GM20431 (cell line): ENCODE results near the gene CCDC141.

Experiments used
- in situ Hi-C: fragments of 300-500 bp; cut with MseI, MboI; formaldehyde crosslinking; loops from one replicate; pipeline ENCODE4 v1.15.0; 2020; ENCODE audit warnings: low sequenced_read_pairs; ENCODE audit not compliant: unreplicated experiment

The CCDC141 gene

GRCh38 chr2:178806543-178806942, 243.4 kb downstream of the CCDC141 start:
- in situ Hi-C loops: no loop called here

- in situ Hi-C loops: no loop called here
These were observed 244.5 kb downstream of the CCDC141 start for GRCh38 chr2:178805457-178805856.

- in situ Hi-C loops: no loop called here
These were observed 245.1 kb downstream of the CCDC141 start for GRCh38 chr2:178804791-178805190.

DNA sequence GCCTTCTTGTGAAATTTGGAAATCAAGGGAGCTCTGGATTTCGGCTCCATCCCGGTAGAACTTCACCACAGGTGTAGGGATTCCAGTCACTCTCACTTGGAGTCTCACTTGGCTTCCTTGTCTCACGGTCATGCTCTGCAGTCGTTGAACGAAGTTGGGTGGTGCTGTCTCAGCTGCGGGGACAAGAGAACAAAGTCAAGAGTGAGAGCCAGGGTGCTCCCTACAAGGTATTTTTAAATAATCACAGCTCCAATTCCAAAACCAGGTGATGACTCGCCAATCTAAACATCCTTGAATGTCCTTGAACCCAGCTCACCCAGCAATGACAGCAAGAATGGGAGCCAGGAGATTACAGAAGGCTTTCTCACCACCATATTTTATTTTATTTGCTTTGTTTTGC, 249.4 kb downstream of the CCDC141 start:
- in situ Hi-C loops: no loop called here

DNA sequence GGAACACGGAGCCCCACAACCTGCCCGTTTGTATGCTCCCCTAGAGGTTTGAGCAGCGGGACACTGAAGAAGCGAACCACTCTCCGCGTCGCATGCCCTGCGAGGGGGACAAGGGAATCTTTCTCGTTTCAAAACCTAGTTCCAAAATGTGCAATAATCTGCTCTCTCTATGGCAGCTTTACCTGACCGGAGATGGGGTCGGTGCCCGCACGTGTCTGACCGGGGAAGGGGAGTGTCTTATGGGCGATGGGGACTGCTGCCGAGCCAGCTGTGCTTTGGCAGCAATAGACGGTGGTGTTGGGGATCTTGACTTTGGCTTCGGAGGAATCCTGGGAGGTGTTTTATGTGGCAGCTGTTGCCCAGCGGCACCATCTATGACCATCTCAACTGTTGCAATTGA, 250.6 kb downstream of the CCDC141 start:
- in situ Hi-C loops: loop anchor here (25.0 kb wide), 1 partner anchor 638 kb away; no protein-coding TSS in a partner anchor

DNA sequence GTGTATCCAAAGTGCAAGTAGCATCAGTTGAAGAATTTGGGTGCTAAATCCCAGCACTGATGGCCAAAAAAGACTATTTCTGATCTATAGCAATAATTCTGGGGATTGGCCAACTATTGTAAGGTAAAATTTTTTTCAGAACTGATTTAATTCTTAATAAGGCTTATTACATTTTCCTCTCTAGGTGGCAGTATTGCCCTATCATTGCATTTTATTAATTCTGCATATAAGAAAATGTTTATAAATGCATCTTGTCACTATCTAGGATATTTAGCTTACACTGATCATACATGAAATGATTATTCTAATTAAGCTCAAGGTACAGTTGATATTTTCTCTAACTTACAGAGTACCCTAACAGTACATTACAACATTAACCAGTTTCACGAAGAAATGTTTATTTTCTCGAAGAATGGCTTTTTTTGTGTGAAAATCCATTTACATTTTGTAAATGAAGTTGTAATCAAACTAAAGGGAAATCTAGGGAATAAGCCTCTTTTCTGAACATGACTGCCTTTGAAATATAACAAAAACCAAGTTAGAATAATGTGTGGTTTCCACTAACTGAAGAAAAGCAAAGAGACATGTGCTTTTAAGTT, 253.8 kb downstream of the CCDC141 start:
- in situ Hi-C loops: loop anchor here (25.0 kb wide), 1 partner anchor 641 kb away; no protein-coding TSS in a partner anchor

DNA sequence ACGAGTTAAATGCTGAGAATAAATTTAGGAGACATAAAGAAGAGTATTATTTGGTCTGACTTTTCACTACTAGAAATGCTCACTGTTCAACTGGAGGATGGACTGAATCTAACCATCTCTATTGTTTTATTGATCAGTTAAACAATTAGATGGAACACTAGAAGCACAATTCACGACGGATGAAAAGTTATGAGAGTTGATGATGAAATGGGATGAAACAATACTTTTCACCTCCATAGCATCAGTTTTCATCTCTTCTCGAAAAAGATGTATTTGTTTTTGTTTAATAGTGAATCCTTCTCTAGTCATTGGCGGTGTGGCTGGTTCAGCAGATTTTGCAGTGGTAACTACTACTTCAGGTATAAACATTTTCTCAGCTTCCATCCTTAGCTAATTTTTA, 262.0 kb downstream of the CCDC141 start:
- in situ Hi-C loops: loop anchor here (25.0 kb wide), 1 partner anchor 649 kb away; no protein-coding TSS in a partner anchor

DNA sequence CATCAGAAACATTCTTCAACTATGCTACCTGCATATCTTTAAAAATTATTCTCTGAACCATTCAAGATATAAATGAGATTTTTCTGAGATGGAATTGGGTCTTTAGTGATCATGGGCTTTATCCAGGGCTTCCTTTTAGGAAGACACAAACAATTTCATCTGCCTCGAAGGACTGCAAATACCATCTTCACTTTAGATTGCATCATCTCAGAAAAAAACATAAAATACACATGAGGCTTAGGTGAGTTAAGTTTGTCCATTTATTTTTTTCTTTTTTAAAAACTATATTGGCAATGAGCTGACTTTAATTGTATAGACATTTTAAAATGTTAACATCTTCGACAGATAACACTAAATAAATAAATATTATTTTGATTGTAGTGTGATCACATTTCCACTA, 262.8 kb downstream of the CCDC141 start:
- in situ Hi-C loops: loop anchor here (25.0 kb wide), 1 partner anchor 650 kb away; no protein-coding TSS in a partner anchor

DNA sequence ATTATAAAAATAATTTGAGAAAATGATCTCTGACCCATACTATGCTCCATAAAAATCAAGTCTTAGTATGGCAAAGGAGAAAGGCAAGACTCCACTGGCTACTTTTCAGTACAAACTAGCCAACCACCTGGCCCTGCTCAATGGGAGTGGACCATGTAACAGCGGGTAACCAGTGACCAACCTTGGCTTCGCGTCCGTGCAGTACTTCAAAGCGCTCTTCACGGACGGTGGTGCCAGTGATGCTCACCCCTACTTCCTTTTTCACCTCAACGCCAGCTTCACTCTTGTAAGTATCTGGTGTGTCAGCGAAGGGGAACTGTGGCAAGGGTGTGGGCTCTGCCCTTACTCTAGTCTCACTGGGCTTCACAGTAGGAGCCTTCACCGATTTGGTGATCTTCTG, 266.0 kb downstream of the CCDC141 start:
- in situ Hi-C loops: loop anchor here (25.0 kb wide), 1 partner anchor 653 kb away; no protein-coding TSS in a partner anchor

- in situ Hi-C loops: loop anchor here (25.0 kb wide), 1 partner anchor 655 kb away; no protein-coding TSS in a partner anchor
These were observed 267.7 kb downstream of the CCDC141 start for GRCh38 chr2:178782236-178782635.
